ENCODE measurements around the gene HSPBAP1. TPM values are rescaled to one million over a fixed set of nuclear protein-coding genes. Genes with fewer than 3 reads are reported as not detected.

The HSPBAP1 gene
- total and polyA plus RNA-seq, 11 donors, result 2.6 to 6.4 (median 3.7) TPM

DNA sequence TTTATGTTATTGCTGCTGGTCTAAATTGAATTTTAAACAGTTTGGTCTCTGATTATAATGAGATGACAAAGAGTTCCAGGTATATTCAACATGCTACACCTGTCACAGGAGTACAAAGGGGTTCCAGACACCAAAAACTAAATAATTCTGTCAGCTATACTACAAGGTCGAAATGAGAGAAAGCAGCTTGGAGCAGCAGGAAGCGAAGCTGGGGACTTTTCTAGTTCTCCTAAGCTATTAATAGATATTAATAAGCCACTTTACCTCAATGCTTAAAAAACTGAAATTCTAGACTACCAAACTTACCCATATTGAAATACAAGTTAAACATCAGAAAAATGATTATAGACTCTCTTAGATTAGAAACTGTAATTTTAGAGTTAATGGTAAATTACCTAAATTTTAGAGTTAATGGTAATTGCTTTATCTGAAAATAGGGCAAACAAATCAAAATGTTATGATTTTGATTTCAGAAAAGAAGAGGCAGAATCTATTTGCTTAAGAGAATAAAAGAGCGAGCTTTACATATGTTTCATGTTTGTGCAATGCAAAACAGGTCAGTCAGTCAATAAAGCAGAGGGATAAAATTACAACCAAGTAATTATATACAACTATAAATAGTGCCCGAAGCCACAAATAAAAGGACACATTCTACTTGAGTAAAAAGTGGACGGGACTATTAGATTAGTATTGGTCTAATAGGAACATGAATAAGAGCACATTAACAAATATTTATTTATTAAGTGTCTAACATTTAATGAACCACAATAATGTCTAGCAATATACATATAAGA, 16.8 kb downstream of the HSPBAP1 start:
- H3K36me3 ChIP-seq, result peaks cover 0 to 13% (median 0%) of the 10 kb centered on the region in 9 donors
- H3K9me3 ChIP-seq, result no peaks in the 10 kb centered on the region
- H3K27me3 ChIP-seq, result no peaks in the 10 kb centered on the region
- DNase-seq (no peak), ATAC-seq (no peak)
- intact Hi-C loops (cut with DNase I), result no loop called here
- TF ChIP-seq, protein P1, sequence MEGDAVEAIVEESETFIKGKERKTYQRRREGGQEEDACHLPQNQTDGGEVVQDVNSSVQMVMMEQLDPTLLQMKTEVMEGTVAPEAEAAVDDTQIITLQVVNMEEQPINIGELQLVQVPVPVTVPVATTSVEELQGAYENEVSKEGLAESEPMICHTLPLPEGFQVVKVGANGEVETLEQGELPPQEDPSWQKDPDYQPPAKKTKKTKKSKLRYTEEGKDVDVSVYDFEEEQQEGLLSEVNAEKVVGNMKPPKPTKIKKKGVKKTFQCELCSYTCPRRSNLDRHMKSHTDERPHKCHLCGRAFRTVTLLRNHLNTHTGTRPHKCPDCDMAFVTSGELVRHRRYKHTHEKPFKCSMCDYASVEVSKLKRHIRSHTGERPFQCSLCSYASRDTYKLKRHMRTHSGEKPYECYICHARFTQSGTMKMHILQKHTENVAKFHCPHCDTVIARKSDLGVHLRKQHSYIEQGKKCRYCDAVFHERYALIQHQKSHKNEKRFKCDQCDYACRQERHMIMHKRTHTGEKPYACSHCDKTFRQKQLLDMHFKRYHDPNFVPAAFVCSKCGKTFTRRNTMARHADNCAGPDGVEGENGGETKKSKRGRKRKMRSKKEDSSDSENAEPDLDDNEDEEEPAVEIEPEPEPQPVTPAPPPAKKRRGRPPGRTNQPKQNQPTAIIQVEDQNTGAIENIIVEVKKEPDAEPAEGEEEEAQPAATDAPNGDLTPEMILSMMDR (IDR thresholded peaks at IDR 0.05), result no peak
- no peak for TF ChIP-seq POLR2A (IDR thresholded peaks at IDR 0.05)
- H3K27ac ChIP-seq, result no peak overlapping the region
- WGBS, 4 donors, result 45 to 58% (median 55%) methylated on average over 5 of the region's 5 CpGs
- H3K4me3 ChIP-seq, result no peak overlapping the region
- peaks cover 0 to 7% (median 0%) of the 10 kb centered on the region in 12 donors for H3K4me1 ChIP-seq

DNA sequence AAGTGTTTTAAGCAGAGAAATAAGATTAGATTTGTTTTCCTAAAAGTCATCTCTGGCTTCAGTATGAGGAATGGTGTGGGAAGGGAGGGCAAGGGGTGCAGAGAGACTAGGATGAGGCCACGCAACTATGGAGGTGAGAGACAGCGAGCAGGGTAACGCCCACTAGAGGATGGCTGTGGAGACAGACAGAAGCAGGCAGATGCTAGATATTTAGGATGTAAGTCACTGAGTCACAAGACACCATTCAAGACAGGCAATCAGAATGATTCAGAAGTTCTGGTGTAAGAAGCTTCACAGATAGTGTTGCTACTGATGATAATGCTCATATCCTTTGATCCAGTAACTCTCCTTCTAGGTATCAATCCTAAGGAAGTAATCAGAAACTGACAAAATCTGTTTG, 19.1 kb downstream of the HSPBAP1 start:
- TF ChIP-seq, protein P1 (IDR thresholded peaks at IDR 0.05), result no peak
- TF ChIP-seq POLR2A (IDR thresholded peaks at IDR 0.05), result no peak

DNA sequence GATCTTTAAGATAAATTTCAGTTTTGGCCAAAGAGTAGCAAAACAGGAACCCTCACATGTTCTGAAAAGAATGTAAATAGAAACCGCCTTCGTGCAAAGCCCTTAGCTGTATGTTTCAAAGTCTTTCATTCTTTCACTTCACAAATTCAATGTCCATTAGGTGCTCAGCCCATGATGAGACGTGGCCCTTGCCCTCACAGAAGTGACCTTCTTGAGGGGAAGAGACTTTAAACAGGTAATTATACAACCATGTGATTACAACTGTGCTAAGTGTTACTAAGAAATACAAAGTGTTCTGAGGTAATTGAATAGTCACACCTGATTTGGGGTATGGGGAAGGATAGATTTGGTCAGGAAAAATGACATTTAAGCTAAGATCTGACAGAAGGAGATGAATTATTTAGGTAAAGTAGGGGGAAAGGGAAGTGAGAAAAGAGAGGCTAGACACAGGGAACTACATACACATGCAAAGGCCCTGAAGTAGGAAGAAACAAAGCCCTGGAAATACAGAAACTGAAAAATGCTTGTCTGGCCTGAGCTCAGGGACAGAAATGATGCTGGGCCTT, 19.6 kb downstream of the HSPBAP1 start:
- Histone ChIP-seq H3K4me1 (peaks cover 0 to 26% (median 0%) of the 10 kb centered on the region in 12 donors), H3K36me3 (peaks cover 0 to 19% (median 4%) of the 10 kb centered on the region in 9 donors), H3K9me3 (no peaks in the 10 kb centered on the region), H3K27ac (peak overlapping the region in 1 of 12 donors; percentile 59), H3K27me3 (no peaks in the 10 kb centered on the region), H3K4me3 (no peak overlapping the region)
- ATAC-seq (peak in 2 of 4 donors; percentile 18 to 33), DNase-seq (no peak)
- intact Hi-C loops (cut with DNase I), result no loop called here
- TF ChIP-seq, protein P1 (IDR thresholded peaks at IDR 0.05), result no peak
- TF ChIP-seq POLR2A (IDR thresholded peaks at IDR 0.05), result no peak
- 92 to 96% (median 95%) methylated on average over 3 of the region's 3 CpGs for WGBS, 4 donors

More for the DNA sequence above, 19.1 kb downstream of the HSPBAP1 start:
- Histone ChIP-seq H3K36me3 (peaks cover 0 to 19% (median 4%) of the 10 kb centered on the region in 9 donors), H3K9me3 (no peaks in the 10 kb centered on the region), H3K4me1 (peaks cover 0 to 23% (median 0%) of the 10 kb centered on the region in 12 donors), H3K4me3 (no peak overlapping the region), H3K27me3 (no peaks in the 10 kb centered on the region), H3K27ac (peak overlapping the region in 1 of 12 donors; percentile 59)
- WGBS, 4 donors, result 95 to 98% (median 96%) methylated on average over 3 of the region's 3 CpGs
- intact Hi-C loops (cut with DNase I), result no loop called here
- ATAC-seq, result no peak
- no peak for DNase-seq

DNA sequence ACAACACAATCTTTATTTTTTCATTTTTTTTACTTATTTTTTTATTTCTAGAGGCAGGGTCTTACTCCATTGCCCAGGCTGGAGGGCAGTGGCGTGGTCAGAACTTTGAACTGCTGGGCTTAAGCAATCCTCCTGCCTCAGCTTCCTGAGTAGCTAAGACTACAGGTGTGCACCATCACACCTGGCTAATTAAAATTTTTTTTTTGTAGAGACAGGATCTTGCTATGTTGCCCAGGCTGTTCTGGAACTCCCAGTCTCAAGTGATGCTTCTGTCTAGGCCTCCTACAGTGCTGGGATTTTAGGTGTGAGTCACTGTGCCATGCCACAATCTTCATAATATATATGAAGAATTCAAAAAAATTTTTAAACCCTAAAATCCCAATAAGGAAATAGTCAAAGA, 20.8 kb downstream of the HSPBAP1 start:
- H3K4me1 ChIP-seq, result peaks cover 0 to 30% (median 0%) of the 10 kb centered on the region in 12 donors

More for the DNA sequence above, 20.8 kb downstream of the HSPBAP1 start:
- no peak for TF ChIP-seq POLR2A (IDR thresholded peaks at IDR 0.05)
- TF ChIP-seq, protein P1 (IDR thresholded peaks at IDR 0.05), result no peak
- Histone ChIP-seq H3K36me3 (peaks cover 0 to 25% (median 4%) of the 10 kb centered on the region in 9 donors), H3K27ac (no peak overlapping the region), H3K4me3 (no peak overlapping the region), H3K27me3 (no peaks in the 10 kb centered on the region), H3K9me3 (no peaks in the 10 kb centered on the region)
- 96 to 100% (median 99%) methylated on average over 1 of the region's 1 CpG for WGBS, 4 donors
- intact Hi-C loops (cut with DNase I), result no loop called here
- ATAC-seq, result no peak
- DNase-seq, result no peak

Data from heart left ventricle (tissue), 16 donors.